Cardiac muscle cell (in vitro differentiated cells and primary cell): Measurements from ENCODE around the gene LUC7L. TPM values are rescaled to one million over a fixed set of nuclear protein-coding genes. Genes with fewer than 3 reads are reported as not detected.

Source experiments
- DNase-seq, 2 donors: peaks; one replicate each; pipeline versions ENCODE4 v3.0.0 to v3.0.0-alpha.2; 2010 to 2017; ENCODE audit warnings: low read depth in 1 of 2, low spot score in 1 of 2
- H3K27ac ChIP-seq: fragments of 200-600 bp; sonication (generic); 2 replicates; pipeline ENCODE4 v1.5.1; 2016
- H3K27me3 ChIP-seq: fragments of 200-600 bp; sonication (generic); 2 replicates; pipeline ENCODE4 v1.6.0; 2016; ENCODE audit warnings: control low read depth
- H3K36me3 ChIP-seq: fragments of 200-600 bp; sonication (generic); 2 replicates; pipeline ENCODE4 v1.5.1; 2016; ENCODE audit warnings: control low read depth
- H3K4me1 ChIP-seq: fragments of 200-600 bp; sonication (generic); 2 replicates; pipeline ENCODE4 v1.8.1; 2017; ENCODE audit warnings: low read depth, mild to moderate bottlenecking, mixed run types
- H3K4me3 ChIP-seq: fragments of 200-600 bp; sonication (generic); 2 replicates; pipeline ENCODE4 v1.5.1; 2016; ENCODE audit warnings: mild to moderate bottlenecking
- H3K9me3 ChIP-seq: fragments of 200-600 bp; sonication (generic); 2 replicates; pipeline ENCODE4 v1.5.1; 2017; ENCODE audit warnings: low read depth, mild to moderate bottlenecking, control low read depth
- CTCF ChIP-seq: IDR thresholded peaks from 2 replicates; pipeline ENCODE4 v1.5.1; 2012; ENCODE audit warnings: low read depth, mild to moderate bottlenecking, low read length
- polyA plus RNA-seq: library from polyadenylated mRNA; unstranded; fragments of >200 nt; fragmentation: Nextera tagmentation; extraction: Ambion mirVana; gene quantifications from 2 replicates; pipeline ENCODE4 v1.2.1, GENCODE V29; 2016
- total RNA-seq: library from RNA; depleted of rRNA; stranded (reverse); fragments of >200 nt; gene quantifications from 2 replicates; pipeline ENCODE4 v1.2.3, GENCODE V29; 2016

The LUC7L gene
- total and polyA plus RNA-seq, 2 experiments from 2014 or later: 91.0 to 158 TPM

DNA sequence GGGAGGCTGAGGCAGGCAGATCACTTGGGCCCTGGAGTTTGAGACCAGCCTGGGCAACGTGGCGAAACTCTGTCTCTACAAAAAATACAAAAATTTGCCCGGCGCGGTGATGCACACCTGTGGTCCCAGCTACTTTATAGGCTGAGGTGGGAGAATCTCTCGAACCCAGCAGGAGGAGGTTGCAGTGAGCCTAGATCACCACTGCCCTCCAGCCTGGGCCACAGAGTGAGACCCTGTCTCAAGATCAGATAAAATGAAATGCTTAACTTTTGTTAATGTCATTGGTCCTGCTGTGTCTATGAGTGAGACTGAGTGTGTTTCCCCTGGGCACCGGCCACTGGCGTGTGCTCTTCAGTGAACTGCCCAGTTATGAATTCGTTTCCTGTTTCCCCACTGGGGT is 15.9 kb upstream of the LUC7L start:
- Histone ChIP-seq H3K27ac (no peak overlapping the region), H3K36me3 (no peaks in the 10 kb centered on the region), H3K9me3 (no peaks in the 10 kb centered on the region), H3K4me3 (no peak overlapping the region), H3K4me1 (peaks cover 5% of the 10 kb centered on the region), H3K27me3 (no peaks in the 10 kb centered on the region)
- TF ChIP-seq CTCF: no peak
- DNase-seq: no peak

DNA sequence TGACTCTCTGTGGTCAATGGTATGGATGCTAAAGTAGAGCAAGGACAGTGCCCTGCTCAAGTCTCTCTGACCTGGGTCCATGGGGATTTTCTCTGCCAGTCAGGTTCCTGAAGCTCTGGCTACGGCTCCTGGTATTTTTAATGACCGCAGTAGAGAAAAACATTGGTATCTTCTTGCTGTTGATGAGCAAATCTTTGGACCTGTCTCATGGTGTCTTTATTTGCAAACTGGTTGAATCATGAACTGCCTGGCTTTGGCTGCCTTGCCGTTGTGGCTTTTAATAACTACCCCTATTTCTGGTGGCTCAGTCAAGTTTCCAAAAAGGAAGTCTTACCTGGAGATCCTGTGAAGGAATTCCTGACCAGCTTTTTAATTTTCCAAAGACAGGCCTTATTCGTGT is 14.1 kb upstream of the LUC7L start:
- TF ChIP-seq CTCF: no peak
- H3K4me3 ChIP-seq: no peak overlapping the region
- H3K36me3 ChIP-seq: no peaks in the 10 kb centered on the region
- peak overlapping the region; percentile 4 for H3K27ac ChIP-seq
- H3K9me3 ChIP-seq: no peaks in the 10 kb centered on the region
- H3K27me3 ChIP-seq: no peaks in the 10 kb centered on the region
- DNase-seq: no peak
- H3K4me1 ChIP-seq: peaks cover 11% of the 10 kb centered on the region

GRCh38 chr16:242281-242680 is 13.0 kb upstream of the LUC7L start:
- no peak for DNase-seq
- no peak for TF ChIP-seq CTCF
- Histone ChIP-seq H3K9me3 (no peaks in the 10 kb centered on the region), H3K36me3 (no peaks in the 10 kb centered on the region), H3K27ac (no peak overlapping the region), H3K4me3 (no peak overlapping the region), H3K4me1 (peaks cover 11% of the 10 kb centered on the region), H3K27me3 (no peaks in the 10 kb centered on the region)

GRCh38 chr16:240559-240958 is 11.3 kb upstream of the LUC7L start:
- H3K27me3 ChIP-seq: no peaks in the 10 kb centered on the region
- H3K4me3 ChIP-seq: no peak overlapping the region
- H3K27ac ChIP-seq: peak overlapping the region; percentile 83
- H3K4me1 ChIP-seq: peaks cover 11% of the 10 kb centered on the region
- H3K9me3 ChIP-seq: no peaks in the 10 kb centered on the region
- TF ChIP-seq CTCF: no peak
- DNase-seq: no peak
- H3K36me3 ChIP-seq: no peaks in the 10 kb centered on the region

DNA sequence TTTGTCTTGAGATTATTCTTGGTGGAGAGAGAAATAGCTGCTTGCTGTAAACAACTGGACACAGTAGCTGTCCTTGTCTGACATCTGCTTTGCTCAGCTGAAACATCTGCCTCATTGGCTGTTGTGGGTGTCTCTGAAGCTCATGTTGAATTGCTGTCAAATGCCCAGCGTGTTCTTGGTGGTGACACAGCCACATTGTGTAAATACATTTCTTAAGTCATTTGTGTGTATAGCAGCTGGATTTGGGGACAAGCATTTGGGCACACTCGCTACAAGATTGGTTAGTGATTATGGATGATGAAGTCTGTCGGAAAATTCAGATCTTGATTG is 10.7 kb upstream of the LUC7L start:
- no peak for TF ChIP-seq CTCF
- peak in 1 of 2 donors; percentile 30 for DNase-seq
- Histone ChIP-seq H3K4me3 (no peak overlapping the region), H3K9me3 (no peaks in the 10 kb centered on the region), H3K4me1 (peaks cover 11% of the 10 kb centered on the region), H3K36me3 (no peaks in the 10 kb centered on the region), H3K27me3 (no peaks in the 10 kb centered on the region), H3K27ac (peak overlapping the region; percentile 83)
